ENCODE data around the gene PGRMC2.

- TF ChIP-seq POLR2A (IDR thresholded peaks at IDR 0.05; ENCODE audit: control extremely low read depth in 1 of 2, low read depth in 2 of 2, low read length in 2 of 2) (no peak), SUZ12 (IDR thresholded peaks at IDR 0.05; ENCODE audit: low read length) (no peak), E2F6 (IDR thresholded peaks at IDR 0.05) (no peak), CEBPB (IDR thresholded peaks at IDR 0.05; ENCODE audit: low read depth, low read length) (no peak), SP1 (IDR thresholded peaks at IDR 0.05; ENCODE audit: low read depth, low read length) (no peak), POLR2AphosphoS5 (IDR thresholded peaks at IDR 0.05; ENCODE audit: low read depth, low read length) (no peak), EZH2 (IDR thresholded peaks at IDR 0.05; ENCODE audit: low read depth, low read length, severe bottlenecking) (no peak), HDAC6 (IDR thresholded peaks at IDR 0.05; ENCODE audit: low read depth, low read length) (no peak), RBBP5 (IDR thresholded peaks at IDR 0.05; ENCODE audit: borderline replicate concordance, low read depth, low read length) (no peak)
- TF ChIP-seq, protein P1, sequence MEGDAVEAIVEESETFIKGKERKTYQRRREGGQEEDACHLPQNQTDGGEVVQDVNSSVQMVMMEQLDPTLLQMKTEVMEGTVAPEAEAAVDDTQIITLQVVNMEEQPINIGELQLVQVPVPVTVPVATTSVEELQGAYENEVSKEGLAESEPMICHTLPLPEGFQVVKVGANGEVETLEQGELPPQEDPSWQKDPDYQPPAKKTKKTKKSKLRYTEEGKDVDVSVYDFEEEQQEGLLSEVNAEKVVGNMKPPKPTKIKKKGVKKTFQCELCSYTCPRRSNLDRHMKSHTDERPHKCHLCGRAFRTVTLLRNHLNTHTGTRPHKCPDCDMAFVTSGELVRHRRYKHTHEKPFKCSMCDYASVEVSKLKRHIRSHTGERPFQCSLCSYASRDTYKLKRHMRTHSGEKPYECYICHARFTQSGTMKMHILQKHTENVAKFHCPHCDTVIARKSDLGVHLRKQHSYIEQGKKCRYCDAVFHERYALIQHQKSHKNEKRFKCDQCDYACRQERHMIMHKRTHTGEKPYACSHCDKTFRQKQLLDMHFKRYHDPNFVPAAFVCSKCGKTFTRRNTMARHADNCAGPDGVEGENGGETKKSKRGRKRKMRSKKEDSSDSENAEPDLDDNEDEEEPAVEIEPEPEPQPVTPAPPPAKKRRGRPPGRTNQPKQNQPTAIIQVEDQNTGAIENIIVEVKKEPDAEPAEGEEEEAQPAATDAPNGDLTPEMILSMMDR (IDR thresholded peaks at IDR 0.05; ENCODE audit: control extremely low read depth in 1 of 3, insufficient read depth in 1 of 3, low read depth in 1 of 3, low read length in 3 of 3) = no peak
Measured at GRCh38 chr4:128241425-128241913, 46.1 kb downstream of the PGRMC2 start.
